WTC11 (cell line): ENCODE data around the gene IBA57. TPM values are rescaled to one million over a fixed set of nuclear protein-coding genes. Genes with fewer than 3 reads are reported as not detected.

Experiments
- ATAC-seq: fragments of 200-7000 bp; cut with Tn5 transposase; 2 replicates; pipeline ENCODE4 v1.10.0; 2021; ENCODE audit warnings: mild to moderate bottlenecking, moderate library complexity
- CTCF ChIA-PET: fragments of 300-600 bp; sonication (Branson Sonifier 250); formaldehyde crosslinking; loops from one replicate; lab custom pipeline; 2021; ENCODE audit warnings: antibody characterized with exemption; lab: Charles Lee
- POLR2A ChIA-PET: fragments of 350-600 bp; sonication (Branson Sonifier 250); formaldehyde crosslinking; loops from one replicate; lab custom pipeline; 2021; ENCODE audit warnings: antibody characterized with exemption; lab: Charles Lee
- DNase-seq: peaks from one replicate; pipeline ENCODE4 v3.0.0; 2021; ENCODE audit warnings: low spot score
- H3K27ac Mint-ChIP-seq: 2 replicates; pipeline ENCODE4 v1.8.0; 2021; ENCODE audit warnings: mixed read lengths
- H3K27me3 Mint-ChIP-seq: 2 replicates; pipeline ENCODE4 v1.8.0; 2021; ENCODE audit warnings: low read depth, mild to moderate bottlenecking, moderate library complexity, mixed read lengths
- H3K36me3 Mint-ChIP-seq: 2 replicates; pipeline ENCODE4 v1.8.0; 2021; ENCODE audit warnings: mixed read lengths
- H3K4me1 Mint-ChIP-seq: 2 replicates; pipeline ENCODE4 v1.8.0; 2022; ENCODE audit warnings: mixed read lengths
- H3K4me3 Mint-ChIP-seq: 2 replicates; pipeline ENCODE4 v1.8.0; 2021; ENCODE audit warnings: mild to moderate bottlenecking, moderate library complexity, mixed read lengths
- H3K9me3 Mint-ChIP-seq: 2 replicates; pipeline ENCODE4 v1.8.0; 2021; ENCODE audit warnings: mixed read lengths
- ATF3 ChIP-seq: sonication (generic); formaldehyde crosslinking; conservative IDR thresholded peaks from 2 replicates; pipeline ENCODE4 v1.8.1; 2022; ENCODE audit warnings: mild to moderate bottlenecking, missing genetic modification reagents
- CBFB ChIP-seq: sonication (generic); formaldehyde crosslinking; IDR thresholded peaks from 2 replicates; pipeline ENCODE4 v1.8.1; 2022; ENCODE audit warnings: mild to moderate bottlenecking, low read depth, missing genetic modification reagents
- CDX4 ChIP-seq: fragments of 250-450 bp; sonication (Bioruptor Pico); IDR thresholded peaks from 2 replicates; pipeline ENCODE4 v1.9.0; 2021; ENCODE audit warnings: moderate library complexity, mild to moderate bottlenecking, inconsistent platforms, borderline replicate concordance
- CREM ChIP-seq: sonication (generic); formaldehyde crosslinking; IDR thresholded peaks from 2 replicates; pipeline ENCODE4 v1.8.1; 2022; ENCODE audit warnings: mild to moderate bottlenecking, missing genetic modification reagents, moderate library complexity
- E2F1 ChIP-seq: sonication (generic); formaldehyde crosslinking; IDR thresholded peaks from 2 replicates; pipeline ENCODE4 v1.8.0; 2022; ENCODE audit warnings: mild to moderate bottlenecking, missing genetic modification reagents
- ESRRA ChIP-seq: sonication (generic); formaldehyde crosslinking; IDR thresholded peaks from 2 replicates; pipeline ENCODE4 v1.8.1; 2022; ENCODE audit warnings: mild to moderate bottlenecking, missing genetic modification reagents, borderline replicate concordance
- FOXK1 ChIP-seq: sonication (generic); formaldehyde crosslinking; IDR thresholded peaks from 2 replicates; pipeline ENCODE4 v1.8.0; 2022; ENCODE audit warnings: mild to moderate bottlenecking, moderate library complexity, missing genetic modification reagents
- FOXP4 ChIP-seq: sonication (generic); formaldehyde crosslinking; IDR thresholded peaks from 2 replicates; pipeline ENCODE4 v1.8.0; 2022; ENCODE audit warnings: mild to moderate bottlenecking, missing genetic modification reagents
- GRHL2 ChIP-seq: fragments of 250-450 bp; sonication (Bioruptor Pico); IDR thresholded peaks from 2 replicates; pipeline ENCODE4 v1.8.0; 2022; ENCODE audit warnings: mild to moderate bottlenecking, moderate library complexity; ENCODE audit not compliant: insufficient replicate concordance, severe bottlenecking
- JUN ChIP-seq: sonication (generic); formaldehyde crosslinking; IDR thresholded peaks from 2 replicates; pipeline ENCODE4 v1.8.0; 2023; ENCODE audit warnings: mild to moderate bottlenecking, missing genetic modification reagents
- MLX ChIP-seq: sonication (generic); formaldehyde crosslinking; IDR thresholded peaks from 2 replicates; pipeline ENCODE4 v1.8.1; 2023; ENCODE audit warnings: mild to moderate bottlenecking, missing genetic modification reagents, moderate library complexity
- NFYB ChIP-seq: sonication (generic); formaldehyde crosslinking; conservative IDR thresholded peaks from 2 replicates; pipeline ENCODE4 v1.8.0; 2022; ENCODE audit warnings: low read depth, missing genetic modification reagents
- NR3C1 ChIP-seq: sonication (generic); formaldehyde crosslinking; conservative IDR thresholded peaks from 2 replicates; pipeline ENCODE4 v1.8.1; 2023; ENCODE audit warnings: low read depth, mild to moderate bottlenecking, missing genetic modification reagents
- RORB ChIP-seq: fragments of 250-450 bp; sonication (Bioruptor Pico); IDR thresholded peaks from 2 replicates; pipeline ENCODE4 v1.9.0; 2021; ENCODE audit warnings: mild to moderate bottlenecking
- SMAD3 ChIP-seq: sonication (generic); formaldehyde crosslinking; IDR thresholded peaks from 2 replicates; pipeline ENCODE4 v1.8.0; 2022; ENCODE audit warnings: missing genetic modification reagents, mild to moderate bottlenecking, borderline replicate concordance
- SOX15 ChIP-seq: fragments of 250-450 bp; sonication (Bioruptor Pico); IDR thresholded peaks from 2 replicates; pipeline ENCODE4 v1.9.0; 2021; ENCODE audit warnings: mild to moderate bottlenecking
- SP1 ChIP-seq: sonication (generic); formaldehyde crosslinking; conservative IDR thresholded peaks from 2 replicates; pipeline ENCODE4 v1.8.1; 2022; ENCODE audit warnings: missing genetic modification reagents
- TCF7 ChIP-seq: sonication (generic); formaldehyde crosslinking; IDR thresholded peaks from 2 replicates; pipeline ENCODE4 v1.8.0; 2022; ENCODE audit warnings: mild to moderate bottlenecking, low read depth, missing genetic modification reagents, moderate library complexity
- USF2 ChIP-seq: sonication (generic); formaldehyde crosslinking; IDR thresholded peaks from 2 replicates; pipeline ENCODE4 v1.8.1; 2023; ENCODE audit warnings: mild to moderate bottlenecking, missing genetic modification reagents, moderate library complexity
- ZNF138 ChIP-seq: sonication (generic); formaldehyde crosslinking; conservative IDR thresholded peaks from 2 replicates; pipeline ENCODE4 v1.8.1; 2022; ENCODE audit warnings: mild to moderate bottlenecking, moderate library complexity, missing genetic modification reagents
- ZNF232 ChIP-seq: sonication (generic); formaldehyde crosslinking; IDR thresholded peaks from 2 replicates; pipeline ENCODE4 v1.8.0; 2022; ENCODE audit warnings: mild to moderate bottlenecking, missing genetic modification reagents
- ZNF263 ChIP-seq: sonication (generic); formaldehyde crosslinking; IDR thresholded peaks from 2 replicates; pipeline ENCODE4 v1.8.1; 2022; ENCODE audit warnings: low read depth, mild to moderate bottlenecking, moderate library complexity, missing genetic modification reagents
- ZNF416 ChIP-seq: fragments of 250-450 bp; sonication (Bioruptor Pico); IDR thresholded peaks from 2 replicates; pipeline ENCODE4 v1.9.0; 2021; ENCODE audit warnings: mild to moderate bottlenecking, inconsistent platforms
- ZNF423 ChIP-seq: fragments of 250-450 bp; sonication (Bioruptor Pico); IDR thresholded peaks from 2 replicates; pipeline ENCODE4 v2.1.2; 2022; ENCODE audit warnings: mild to moderate bottlenecking, moderate library complexity
- ZSCAN18 ChIP-seq: fragments of 250-450 bp; sonication (Bioruptor Pico); IDR thresholded peaks from 2 replicates; pipeline ENCODE4 v2.1.2; 2022; ENCODE audit warnings: mild to moderate bottlenecking, moderate library complexity
- total RNA-seq: library from RNA; stranded (reverse); gene quantifications from 3 replicates; pipeline ENCODE4 v1.2.3, GENCODE V29; 2021

Gene IBA57
- total RNA-seq, 1 experiment from 2014 or later: 11.4 TPM

- TF ChIP-seq ATF3 (CRISPR knock-in tag): no peak
- TF ChIP-seq FOXK1 (CRISPR knock-in tag): no peak
- no peak for TF ChIP-seq ZNF232 (CRISPR knock-in tag)
- no peak for TF ChIP-seq ESRRA (CRISPR knock-in tag)
- TF ChIP-seq CBFB (CRISPR knock-in tag): no peak
- TF ChIP-seq ZNF423 (CRISPR knock-in tag): no peak
- TF ChIP-seq NFYB (CRISPR knock-in tag): no peak
- TF ChIP-seq ZSCAN18: no peak
- no peak for TF ChIP-seq ZNF416
- TF ChIP-seq, all 79 proteins: peak for 0
These were observed 16.0 kb downstream of the IBA57 start (continued) for GRCh38 chr1:228181645-228182034.

- CTCF ChIA-PET: no interaction called here
These were observed 16.9 kb downstream of the IBA57 start for GRCh38 chr1:228182296-228183030.

More at GRCh38 chr1:228182296-228183030, 16.9 kb downstream of the IBA57 start:
- no peak for TF ChIP-seq CBFB (CRISPR knock-in tag)
- TF ChIP-seq RORB (CRISPR knock-in tag): no peak
- no peak for TF ChIP-seq TCF7 (CRISPR knock-in tag)
- TF ChIP-seq USF2: no peak
- TF ChIP-seq CDX4 (CRISPR knock-in tag): no peak
- no peak for TF ChIP-seq FOXP4
- TF ChIP-seq ZNF138 (CRISPR knock-in tag): no peak
- TF ChIP-seq SP1 (CRISPR knock-in tag): no peak
- TF ChIP-seq MLX (CRISPR knock-in tag): no peak
- TF ChIP-seq ZNF263: no peak
- no peak for TF ChIP-seq JUN (CRISPR knock-in tag)
- no peak for TF ChIP-seq NR3C1 (CRISPR knock-in tag)
- TF ChIP-seq CREM: no peak
- TF ChIP-seq E2F1 (CRISPR knock-in tag): no peak
- no peak for TF ChIP-seq SOX15
- TF ChIP-seq SMAD3 (CRISPR knock-in tag): no peak
- no peak for TF ChIP-seq GRHL2 (CRISPR knock-in tag)
- TF ChIP-seq, all 79 proteins: peak for 0
- Mint-ChIP-seq H3K4me1 (no peaks in the 10 kb centered on the region), H3K4me3 (no peak overlapping the region), H3K27ac (no peak overlapping the region), H3K36me3 (no peaks in the 10 kb centered on the region), H3K27me3 (no peaks in the 10 kb centered on the region), H3K9me3 (no peaks in the 10 kb centered on the region)
- POLR2A ChIA-PET: no interaction called here
- no peak for ATAC-seq
- DNase-seq: no peak
